Measurements from ENCODE around the gene CWC22. TPM values are rescaled to one million over a fixed set of nuclear protein-coding genes. Genes with fewer than 3 reads are reported as not detected.

CWC22 gene
- polyA plus RNA-seq, 1 of the 3 experiments (the other 2 are of a cell fraction): 2.7 TPM

DNA sequence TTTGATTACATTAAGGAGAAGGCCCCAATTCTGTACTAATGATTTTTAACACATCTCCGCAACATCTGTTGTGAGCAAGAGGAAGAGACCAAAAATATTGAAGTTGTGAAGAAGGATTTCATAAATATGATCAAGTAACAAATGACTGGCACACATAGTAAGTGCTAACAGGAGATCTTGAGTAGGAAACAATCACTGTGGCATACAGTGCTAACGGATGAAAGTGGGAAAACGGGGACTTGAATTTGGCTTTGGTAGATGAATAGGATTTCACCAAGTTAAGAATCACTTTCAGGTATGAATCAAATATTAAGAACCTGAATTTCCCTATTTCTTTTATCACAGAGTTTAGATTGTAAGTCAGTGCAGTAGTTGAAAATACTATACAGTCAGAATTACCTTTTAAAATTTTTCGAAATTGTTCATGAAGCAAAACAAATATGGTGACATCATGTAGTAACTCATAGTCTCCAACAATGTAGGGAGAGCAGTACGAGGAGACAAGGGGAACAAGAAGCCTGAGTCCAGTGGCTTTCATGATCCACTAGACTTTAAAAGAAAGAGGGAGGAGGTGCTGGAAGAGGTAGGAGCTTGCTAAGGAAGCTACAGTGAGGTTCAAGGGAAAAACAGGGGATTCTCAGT lies 16.3 kb downstream of the CWC22 start:
- no peaks in the 10 kb centered on the region for H3K9me3 ChIP-seq
- no peaks in the 10 kb centered on the region; the same call in 1 of the 2 replicates for H4K20me1 ChIP-seq (ENCODE audit: insufficient read depth)
- H3K27ac ChIP-seq (ENCODE audit: low read depth in 2 of 2, low read length in 1 of 2): no peak overlapping the region
- DNase-seq: no peak
- H3K4me1 ChIP-seq (ENCODE audit: control insufficient read depth in 1 of 2, insufficient read depth in 2 of 2, low read depth in 1 of 2, low read length in 1 of 2): no peaks in the 10 kb centered on the region; a peak in 1 of 4 replicates
- no peak overlapping the region for H3K9ac ChIP-seq
- POLR2A ChIA-PET: no interaction called here
- H3K27me3 ChIP-seq (ENCODE audit: insufficient read depth): no peaks in the 10 kb centered on the region
- H3F3A ChIP-seq (replicated peaks; ENCODE audit: insufficient read depth): no peaks in the 10 kb centered on the region
- 75% methylated on average over 5 of the region's 5 CpGs for WGBS (ENCODE audit: low lambda C conversion rate)
- H3K4me2 ChIP-seq: no peak overlapping the region
- TF ChIP-seq NFIC (IDR thresholded peaks at IDR 0.05; ENCODE audit: borderline replicate concordance) (no peak), GABPA (IDR thresholded peaks at IDR 0.05; ENCODE audit: low read depth) (no peak), CHD2 (IDR thresholded peaks at IDR 0.05; ENCODE audit: low read length, partially characterized antibody) (no peak), TCF12 (IDR thresholded peaks at IDR 0.05) (no peak), JUND (IDR thresholded peaks at IDR 0.05) (no peak), SMC3 (IDR thresholded peaks at IDR 0.05; ENCODE audit: low read depth, low read length) (no peak), FOXJ3 (CRISPR knock-in tag; IDR thresholded peaks at IDR 0.05) (no peak), TEAD4 (IDR thresholded peaks at IDR 0.05; ENCODE audit: borderline replicate concordance, insufficient read depth) (no peak), POLR2AphosphoS5 (IDR thresholded peaks at IDR 0.05; ENCODE audit: low read depth, low read length) (no peak), ZBTB33 (IDR thresholded peaks at IDR 0.05; ENCODE audit: borderline replicate concordance, low read depth) (no peak)
- TF ChIP-seq, protein P1, sequence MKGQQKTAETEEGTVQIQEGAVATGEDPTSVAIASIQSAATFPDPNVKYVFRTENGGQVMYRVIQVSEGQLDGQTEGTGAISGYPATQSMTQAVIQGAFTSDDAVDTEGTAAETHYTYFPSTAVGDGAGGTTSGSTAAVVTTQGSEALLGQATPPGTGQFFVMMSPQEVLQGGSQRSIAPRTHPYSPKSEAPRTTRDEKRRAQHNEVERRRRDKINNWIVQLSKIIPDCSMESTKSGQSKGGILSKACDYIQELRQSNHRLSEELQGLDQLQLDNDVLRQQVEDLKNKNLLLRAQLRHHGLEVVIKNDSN (IDR thresholded peaks at IDR 0.05; ENCODE audit: borderline replicate concordance, low read depth): no peak
- CTCF ChIA-PET: interaction anchor here (1.2 to 1.3 kb wide), 2 partner anchors 10 to 15 kb away, joined by 3 read pairs; no protein-coding TSS in a partner anchor
- peaks cover 41% of the 10 kb centered on the region for H3K79me2 ChIP-seq (ENCODE audit: insufficient read depth)
- no peak overlapping the region for H2AFZ ChIP-seq (ENCODE audit: low read depth)
- no peaks in the 10 kb centered on the region for H3K9me2 ChIP-seq
- no peak overlapping the region for H3K4me3 ChIP-seq (ENCODE audit: low read depth in 2 of 2, low read length in 1 of 2)
- peaks cover 47 to 55% of the 10 kb centered on the region in 2 experiments for H3K36me3 ChIP-seq (replicated peaks in 1 of 2; ENCODE audit: control insufficient read depth in 1 of 2, insufficient read depth in 2 of 2, low read length in 1 of 2)

- no peak overlapping the region for H2AFZ ChIP-seq (ENCODE audit: low read depth)
- peaks cover 12% of the 10 kb centered on the region for H3K79me2 ChIP-seq (ENCODE audit: insufficient read depth)
- H3K4me1 ChIP-seq (ENCODE audit: control insufficient read depth in 1 of 2, insufficient read depth in 2 of 2, low read depth in 1 of 2, low read length in 1 of 2): no peaks in the 10 kb centered on the region; a peak in 1 of 4 replicates
- H3K27ac ChIP-seq (ENCODE audit: low read depth in 2 of 2, low read length in 1 of 2): no peak overlapping the region
- H3K9me3 ChIP-seq: no peaks in the 10 kb centered on the region
- H3K9me2 ChIP-seq: no peaks in the 10 kb centered on the region
- WGBS (ENCODE audit: low lambda C conversion rate): 92% methylated on average over 1 of the region's 1 CpG
- no peak overlapping the region for H3K4me2 ChIP-seq
- no peak overlapping the region for H3K4me3 ChIP-seq (ENCODE audit: low read depth in 2 of 2, low read length in 1 of 2)
- no peaks in the 10 kb centered on the region for H3K27me3 ChIP-seq (ENCODE audit: insufficient read depth)
- TF ChIP-seq RXRA (IDR thresholded peaks at IDR 0.05; ENCODE audit: borderline replicate concordance, low read depth): no peak
- no peak for TF ChIP-seq FOSL2 (IDR thresholded peaks at IDR 0.05; ENCODE audit: borderline replicate concordance, low read depth)
- TF ChIP-seq, protein P1 (IDR thresholded peaks at IDR 0.05; ENCODE audit: borderline replicate concordance, low read depth): no peak
- TF ChIP-seq EP300 (IDR thresholded peaks at IDR 0.05; ENCODE audit: borderline replicate concordance in 1 of 2, low read depth in 1 of 2, low read length in 1 of 2): no peak
- no peak for TF ChIP-seq YY1 (IDR thresholded peaks at IDR 0.05; ENCODE audit: low read depth)
- no peak for TF ChIP-seq ELF1 (IDR thresholded peaks at IDR 0.05)
- no peak for TF ChIP-seq FOXM1 (IDR thresholded peaks at IDR 0.05; ENCODE audit: low read depth)
- no peak for TF ChIP-seq JUND (IDR thresholded peaks at IDR 0.05)
- TF ChIP-seq MEF2A (IDR thresholded peaks at IDR 0.05; ENCODE audit: borderline replicate concordance, low read depth): no peak
- no peak for TF ChIP-seq CHD2 (IDR thresholded peaks at IDR 0.05; ENCODE audit: low read length, partially characterized antibody)
- TF ChIP-seq RAD21 (IDR thresholded peaks at IDR 0.05; ENCODE audit: low read length): no peak
- no peak for TF ChIP-seq PBX3 (IDR thresholded peaks at IDR 0.05)
- no peak for TF ChIP-seq EZH2phosphoT487 (IDR thresholded peaks at IDR 0.05; ENCODE audit: borderline replicate concordance, low read depth)
- no peak for TF ChIP-seq NRF1 (IDR thresholded peaks at IDR 0.05; ENCODE audit: low read depth, low read length)
- TF ChIP-seq TEAD4 (IDR thresholded peaks at IDR 0.05; ENCODE audit: borderline replicate concordance, insufficient read depth): no peak
- no peak for TF ChIP-seq GATA2 (CRISPR knock-in tag; IDR thresholded peaks at IDR 0.05)
- no peaks in the 10 kb centered on the region for H3F3A ChIP-seq (replicated peaks; ENCODE audit: insufficient read depth)
- H4K20me1 ChIP-seq (ENCODE audit: insufficient read depth): no peaks in the 10 kb centered on the region
- H3K36me3 ChIP-seq (replicated peaks in 1 of 2; ENCODE audit: control insufficient read depth in 1 of 2, insufficient read depth in 2 of 2, low read length in 1 of 2): peaks cover 64 to 73% of the 10 kb centered on the region in 2 experiments
- no peak for DNase-seq
- CTCF ChIA-PET: no interaction called here
- POLR2A ChIA-PET: no interaction called here
- H3K9ac ChIP-seq: no peak overlapping the region
Observed at GRCh38 chr2:179987916-179988315, 19.2 kb downstream of the CWC22 start.
